Colonic mucosa (tissue), 4 donors: ENCODE data around the gene PLET1. TPM values are rescaled to one million over a fixed set of nuclear protein-coding genes. Genes with fewer than 3 reads are reported as not detected.

Source experiments
- DNase-seq: peaks from one replicate; pipeline ENCODE4 v3.0.0-alpha.2; 2020
- H3K27ac ChIP-seq: fragments of 200-600 bp; one replicate; pipeline ENCODE4 v1.8.0; 2021
- H3K27me3 ChIP-seq: fragments of 200-600 bp; one replicate; pipeline ENCODE4 v1.8.0; 2021
- H3K36me3 ChIP-seq: fragments of 200-600 bp; one replicate; pipeline ENCODE4 v1.8.0; 2021
- H3K4me1 ChIP-seq: fragments of 200-600 bp; one replicate; pipeline ENCODE4 v1.8.0; 2021; ENCODE audit warnings: mild to moderate bottlenecking
- H3K4me3 ChIP-seq: fragments of 200-600 bp; one replicate; pipeline ENCODE4 v1.8.0; 2021
- H3K9ac ChIP-seq, 2 donors: one replicate each; pipeline ENCODE4 v1.7.0; 2013; ENCODE audit warnings: control low read depth in 2 of 2, low read depth in 2 of 2, low read length in 2 of 2
- H3K9me3 ChIP-seq: fragments of 200-600 bp; one replicate; pipeline ENCODE4 v1.8.0; 2021
- CTCF ChIP-seq: fragments of 200-600 bp; IDR thresholded peaks from one replicate; pipeline ENCODE4 v1.8.0; 2022; ENCODE audit warnings: antibody characterized with exemption, mild to moderate bottlenecking
- intact Hi-C: fragments of 100-400 bp; cut with DNase I; formaldehyde crosslinking; loops from one replicate; pipeline ENCODE4 v1.14.1; 2022
- total RNA-seq, 2 donors: library from RNA; stranded (reverse); fragmentation: NEBNext Ultra II Directional in 1 of 2; extraction: Animal tissue kit (Norgen Biotek cat#: 25700) in 1 of 2; gene quantifications; one replicate each; pipeline ENCODE4 v1.2.1, GENCODE V29; 2021
- donor health status: healthy.
- donor health status: DM: no; HTN: no; CAD: no.
- donor health status: DM: no; HTN: no; CAD: no.

Gene PLET1
- total RNA-seq, 2 donors from 2014 or later, result not detected

- H3K9ac ChIP-seq, result no peak overlapping the region
- no peaks in the 10 kb centered on the region for H3K27me3 ChIP-seq
- intact Hi-C loops, result no loop called here
- no peak for TF ChIP-seq CTCF
- DNase-seq, result no peak
- H3K36me3 ChIP-seq, result no peaks in the 10 kb centered on the region
- peak overlapping the region; percentile 9 for H3K4me3 ChIP-seq
- no peaks in the 10 kb centered on the region for H3K4me1 ChIP-seq
- H3K27ac ChIP-seq, result no peak overlapping the region
- no peaks in the 10 kb centered on the region for H3K9me3 ChIP-seq
These were observed 10.0 kb upstream of the PLET1 start for GRCh38 chr11:112270551-112271180.

DNA sequence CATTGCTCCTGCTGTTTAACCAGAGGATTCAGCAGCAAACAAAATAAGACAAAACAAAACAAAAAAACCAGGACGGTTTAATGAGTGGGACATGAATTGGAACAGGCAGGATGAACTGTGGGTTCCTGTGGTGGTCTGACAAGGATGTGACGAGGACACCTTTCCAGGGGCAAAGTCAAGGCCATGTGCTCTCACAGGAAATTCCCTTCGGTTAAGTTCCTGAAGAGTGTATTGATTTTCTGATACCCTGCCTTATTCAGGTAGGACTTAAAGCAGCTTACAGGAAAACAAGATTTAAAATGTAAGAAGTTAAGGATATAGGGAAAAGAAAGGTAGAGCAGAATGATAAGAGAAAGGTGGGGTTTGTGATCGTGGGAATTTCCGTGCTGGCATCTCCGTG, 8.5 kb upstream of the PLET1 start:
- Histone ChIP-seq H3K36me3 (no peaks in the 10 kb centered on the region), H3K9ac (no peak overlapping the region), H3K27ac (no peak overlapping the region), H3K27me3 (no peaks in the 10 kb centered on the region), H3K4me3 (no peak overlapping the region), H3K4me1 (no peaks in the 10 kb centered on the region), H3K9me3 (no peaks in the 10 kb centered on the region)
- TF ChIP-seq CTCF, result no peak
- DNase-seq, result no peak
- intact Hi-C loops, result no loop called here

- Histone ChIP-seq H3K36me3 (no peaks in the 10 kb centered on the region), H3K4me1 (no peaks in the 10 kb centered on the region), H3K27me3 (no peaks in the 10 kb centered on the region), H3K4me3 (no peak overlapping the region), H3K9me3 (no peaks in the 10 kb centered on the region), H3K27ac (no peak overlapping the region), H3K9ac (no peak overlapping the region)
- DNase-seq, result no peak
- TF ChIP-seq CTCF, result no peak
- intact Hi-C loops, result no loop called here
These were observed 7.7 kb upstream of the PLET1 start for GRCh38 chr11:112268406-112268805.

GRCh38 chr11:112267188-112267591, 6.5 kb upstream of the PLET1 start:
- no peak overlapping the region for H3K9ac ChIP-seq
- no peaks in the 10 kb centered on the region for H3K4me1 ChIP-seq
- H3K9me3 ChIP-seq, result no peaks in the 10 kb centered on the region
- H3K4me3 ChIP-seq, result no peak overlapping the region
- no peaks in the 10 kb centered on the region for H3K27me3 ChIP-seq
- no peaks in the 10 kb centered on the region for H3K36me3 ChIP-seq
- DNase-seq, result no peak
- TF ChIP-seq CTCF, result no peak
- intact Hi-C loops, result no loop called here
- H3K27ac ChIP-seq, result no peak overlapping the region

DNA sequence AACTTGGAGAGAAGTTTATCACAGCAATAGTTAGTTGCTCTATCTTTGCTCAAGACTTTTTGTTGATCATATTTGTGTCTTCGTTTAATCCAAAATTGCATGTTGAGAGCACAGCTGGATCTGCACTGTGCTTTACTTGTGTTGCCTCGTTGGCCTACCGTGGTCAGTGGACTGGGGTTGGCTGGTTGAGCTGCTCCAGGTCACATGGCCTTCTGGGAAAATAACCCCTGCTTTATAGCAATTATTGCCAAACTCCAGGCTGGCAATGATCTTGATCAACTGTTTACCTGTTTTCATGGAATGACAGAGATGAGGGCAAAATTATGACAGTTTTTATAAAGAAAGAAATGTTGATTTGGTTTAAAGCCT, 5.7 kb upstream of the PLET1 start:
- H3K9ac ChIP-seq, result no peak overlapping the region
- no peaks in the 10 kb centered on the region for H3K27me3 ChIP-seq
- no peaks in the 10 kb centered on the region for H3K4me1 ChIP-seq
- TF ChIP-seq CTCF, result no peak
- H3K4me3 ChIP-seq, result no peak overlapping the region
- no peak for DNase-seq
- intact Hi-C loops, result no loop called here
- H3K27ac ChIP-seq, result no peak overlapping the region
- H3K36me3 ChIP-seq, result no peaks in the 10 kb centered on the region
- no peaks in the 10 kb centered on the region for H3K9me3 ChIP-seq
